GM21515 (cell line): ENCODE measurements around the gene DLEC1.

Experiments used
- ATAC-seq: cut with Tn5 transposase; IDR thresholded peaks from one replicate; pipeline ENCODE4 v1.9.1; 2021; ENCODE audit not compliant: unreplicated experiment

The DLEC1 gene

GRCh38 chr3:38002291-38002876, 36.6 kb upstream of the DLEC1 start:
- ATAC-seq = no peak

GRCh38 chr3:38002940-38003339, 36.1 kb upstream of the DLEC1 start:
- no peak for ATAC-seq

- peak; percentile 33 for ATAC-seq
Measured at GRCh38 chr3:38003371-38003816, 35.6 kb upstream of the DLEC1 start.

- no peak for ATAC-seq
Measured at GRCh38 chr3:38003817-38004414, 35.1 kb upstream of the DLEC1 start.

GRCh38 chr3:38004415-38005075, 34.5 kb upstream of the DLEC1 start:
- ATAC-seq = peak; percentile 50

- no peak for ATAC-seq
Measured at GRCh38 chr3:38005076-38006020, 33.7 kb upstream of the DLEC1 start.

- no peak for ATAC-seq
Measured at GRCh38 chr3:38006031-38006430, 33.0 kb upstream of the DLEC1 start.

GRCh38 chr3:38006445-38006995, 32.5 kb upstream of the DLEC1 start:
- ATAC-seq = no peak

GRCh38 chr3:38007754-38008090, 31.3 kb upstream of the DLEC1 start:
- ATAC-seq = no peak

- no peak for ATAC-seq
Measured at GRCh38 chr3:38008191-38008701, 30.8 kb upstream of the DLEC1 start.

- ATAC-seq = no peak
Measured at GRCh38 chr3:38008971-38009580, 29.9 kb upstream of the DLEC1 start.

- ATAC-seq = no peak
Measured at GRCh38 chr3:38009807-38010591, 29.0 kb upstream of the DLEC1 start.

GRCh38 chr3:38011111-38011510, 27.9 kb upstream of the DLEC1 start:
- ATAC-seq = no peak

- no peak for ATAC-seq
Measured at GRCh38 chr3:38015485-38015884, 23.5 kb upstream of the DLEC1 start.

- no peak for ATAC-seq
Measured at GRCh38 chr3:38015984-38016383, 23.0 kb upstream of the DLEC1 start.

GRCh38 chr3:38016410-38016809, 22.6 kb upstream of the DLEC1 start:
- no peak for ATAC-seq

GRCh38 chr3:38016847-38017444, 22.1 kb upstream of the DLEC1 start:
- ATAC-seq = no peak

- no peak for ATAC-seq
Measured at GRCh38 chr3:38017445-38018295, 21.3 kb upstream of the DLEC1 start.
